ENCODE measurements around the gene ADORA3. TPM values are rescaled to one million over a fixed set of nuclear protein-coding genes. Genes with fewer than 3 reads are reported as not detected.

Gene ADORA3
- total RNA-seq, 1 experiment from 2014 or later, result not detected

- in situ Hi-C loops (cut with HindIII; ENCODE audit: low sequenced_read_pairs), result no loop called here
- no peak for DNase-seq (ENCODE audit: low spot score)
Observed at GRCh38 chr1:111454859-111455641, 48.4 kb downstream of the ADORA3 start.

DNA sequence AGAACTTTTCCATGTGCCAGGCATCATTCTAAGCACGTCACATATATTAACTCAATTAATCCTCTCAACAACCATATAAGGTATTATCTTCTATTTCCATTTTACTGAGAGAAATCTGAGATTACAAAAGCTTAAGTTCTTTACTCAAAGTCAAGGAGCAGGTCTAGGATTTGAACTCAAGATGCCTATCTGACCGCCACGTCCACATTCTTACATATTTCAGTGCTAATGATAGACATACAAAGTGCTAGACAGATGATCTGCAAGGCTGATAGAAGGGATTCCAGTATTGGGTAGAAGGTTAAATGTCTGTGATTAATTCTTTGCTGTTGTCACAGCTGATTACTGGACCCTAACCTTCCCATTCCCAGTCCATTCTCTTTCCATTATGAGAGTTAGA is 49.7 kb downstream of the ADORA3 start:
- in situ Hi-C loops (cut with HindIII; ENCODE audit: low sequenced_read_pairs), result no loop called here
- no peak for DNase-seq (ENCODE audit: low spot score)

- no peak for DNase-seq (ENCODE audit: low spot score)
- in situ Hi-C loops (cut with HindIII; ENCODE audit: low sequenced_read_pairs), result no loop called here
Observed at GRCh38 chr1:111452581-111452980, 50.9 kb downstream of the ADORA3 start.

- no peak for DNase-seq (ENCODE audit: low spot score)
- in situ Hi-C loops (cut with HindIII; ENCODE audit: low sequenced_read_pairs), result no loop called here
Observed at GRCh38 chr1:111450185-111450584, 53.2 kb downstream of the ADORA3 start.

DNA sequence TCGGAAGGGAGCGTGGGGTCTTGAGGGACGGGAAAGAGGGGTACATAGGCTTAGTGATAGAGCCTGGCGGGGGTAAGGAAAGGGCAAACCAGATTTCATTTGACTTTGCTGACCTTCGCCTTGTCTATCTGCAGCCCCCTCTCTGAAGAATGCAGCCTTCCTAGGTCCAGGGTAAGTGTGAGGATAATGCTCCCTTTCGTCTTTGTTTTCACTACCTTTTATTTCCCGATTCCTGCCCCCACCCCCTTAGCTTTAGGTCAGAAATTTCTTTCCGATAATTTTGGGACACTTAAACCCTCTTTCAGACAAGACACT is 53.8 kb downstream of the ADORA3 start:
- no peak for DNase-seq (ENCODE audit: low spot score)
- in situ Hi-C loops (cut with HindIII; ENCODE audit: low sequenced_read_pairs), result no loop called here

Other genes starting within 250 kb of the ADORA3 start
- gene CHIA, start 212.8 kb downstream of the ADORA3 start, total RNA-seq (2014; rRNA removed; shearing (Covaris generic)), result not detected in 2 replicates
- not detected in 2 replicates for gene OVGP1, start 75.9 kb downstream of the ADORA3 start, total RNA-seq (2014; rRNA removed; shearing (Covaris generic))
- gene WDR77, start 54.4 kb downstream of the ADORA3 start, total RNA-seq (2014; rRNA removed; shearing (Covaris generic)), result 89.2 and 134 TPM in 2 replicates
- gene ATP5PB, start 54.2 kb downstream of the ADORA3 start, total RNA-seq (2014; rRNA removed; shearing (Covaris generic)), result 744 and 851 TPM in 2 replicates
- gene C1orf162, start 29.6 kb downstream of the ADORA3 start, total RNA-seq (2014; rRNA removed; shearing (Covaris generic)), result 0.51 TPM in 1 of 2 replicates, not detected in the other
- not detected in 2 replicates for gene TMIGD3, start within 50 bp of the ADORA3 start, total RNA-seq (2014; rRNA removed; shearing (Covaris generic))
- gene RAP1A, start 116.2 kb upstream of the ADORA3 start, total RNA-seq (2014; rRNA removed; shearing (Covaris generic)), result 29.9 and 38.6 TPM in 2 replicates
- gene INKA2, start 235.8 kb upstream of the ADORA3 start, total RNA-seq (2014; rRNA removed; shearing (Covaris generic)), result 2.2 and 6.1 TPM in 2 replicates